Lung microvascular endothelial cell (primary cell): ENCODE data around the gene ATF6B. TPM values are rescaled to one million over a fixed set of nuclear protein-coding genes. Genes with fewer than 3 reads are reported as not detected.

ENCODE experiments used
- DNase-seq, 2 donors: peaks; one replicate each; pipeline versions ENCODE4 v3.0.0 to v3.0.0-alpha.2; 2010; ENCODE audit warnings: low read depth in 2 of 2
- total RNA-seq: library from RNA; depleted of rRNA; stranded (reverse); fragments of >200 nt; gene quantifications from 2 replicates; pipeline ENCODE4 v1.2.1, GENCODE V29; 2014

ATF6B gene
- total RNA-seq, 1 donor from 2014 or later = 11.5 TPM

DNA sequence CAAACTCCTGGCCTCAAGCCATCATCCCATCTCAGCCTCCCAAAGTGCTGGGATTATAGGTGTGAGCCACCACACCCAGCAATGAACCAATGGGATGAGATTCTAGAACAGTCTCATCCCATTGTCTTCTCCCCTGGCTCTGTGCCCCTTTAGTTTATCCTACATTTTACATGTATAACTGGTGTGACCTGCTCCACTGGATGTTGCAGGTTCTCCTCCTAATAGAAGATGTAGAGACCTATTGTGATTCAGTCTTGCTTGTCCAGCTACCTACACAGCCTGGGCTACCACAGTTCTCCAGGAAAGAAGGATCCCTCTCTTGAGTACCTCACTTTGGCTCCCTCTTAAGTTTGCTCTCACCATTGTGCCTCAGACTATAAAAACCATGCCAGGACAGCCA is 4.1 kb upstream of the ATF6B start:
- DNase-seq = no peak

DNA sequence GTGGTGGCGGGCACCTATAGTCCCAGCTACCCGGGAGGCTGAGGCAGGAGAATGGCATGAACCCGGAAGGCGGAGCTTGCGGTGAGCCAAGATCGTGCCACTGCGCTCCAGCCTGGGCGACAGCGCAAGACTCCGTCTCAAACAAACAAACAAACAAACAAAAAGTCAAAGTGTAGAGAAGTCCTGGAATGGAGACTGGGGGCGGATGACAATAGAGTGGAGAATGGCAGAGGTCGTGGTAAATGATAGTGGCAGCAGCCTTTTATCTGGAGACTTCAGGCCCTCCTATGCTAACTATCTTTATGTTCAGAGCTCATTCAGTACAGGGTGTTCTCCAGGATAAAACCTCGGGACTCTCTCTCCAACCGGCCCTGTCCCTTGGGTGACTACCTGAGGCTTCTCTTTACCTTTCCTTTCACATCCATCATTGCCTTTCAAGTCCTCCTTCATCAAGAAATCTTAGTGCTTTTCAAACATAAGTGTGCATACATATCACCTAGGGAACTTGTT is 3.4 kb upstream of the ATF6B start:
- DNase-seq = no peak

DNA sequence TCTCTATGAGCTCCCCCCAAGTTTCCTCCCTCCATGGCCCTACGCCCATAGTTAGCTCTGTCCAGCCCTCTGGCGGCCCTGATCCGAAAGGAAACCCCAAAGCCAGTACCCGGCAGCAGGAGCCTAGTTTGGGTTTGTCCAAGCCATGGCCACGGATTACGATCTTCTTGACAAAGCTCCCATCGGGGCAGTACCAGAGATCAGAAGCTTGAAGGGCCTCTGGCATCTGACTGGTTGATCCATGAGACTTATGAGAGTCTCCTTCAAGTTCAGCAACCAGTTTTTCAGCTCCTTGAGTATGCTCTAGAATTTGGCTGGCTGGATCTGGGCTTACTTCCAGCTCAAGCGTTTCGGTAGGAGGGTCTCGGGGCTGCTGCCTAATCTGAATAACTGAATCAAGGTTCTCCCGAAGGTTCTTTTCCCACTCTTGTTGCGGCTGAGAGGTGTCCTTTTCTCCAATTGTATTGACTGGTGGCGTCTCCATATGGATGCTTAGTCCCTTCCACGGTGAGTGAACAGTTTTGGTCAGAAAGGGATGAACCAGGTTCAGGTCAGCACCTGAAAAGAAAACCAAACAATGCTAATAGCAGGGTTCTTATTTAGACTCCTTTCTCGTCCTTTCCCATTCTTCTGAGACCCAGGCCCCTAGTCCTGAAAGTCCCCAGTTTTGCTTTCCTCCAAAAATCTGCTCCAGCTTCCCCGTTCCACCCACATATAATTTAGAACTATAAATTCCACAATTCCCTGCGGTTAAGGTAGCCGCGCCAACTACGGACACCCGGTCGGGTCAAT is 1.4 kb upstream of the ATF6B start:
- no peak for DNase-seq

DNA sequence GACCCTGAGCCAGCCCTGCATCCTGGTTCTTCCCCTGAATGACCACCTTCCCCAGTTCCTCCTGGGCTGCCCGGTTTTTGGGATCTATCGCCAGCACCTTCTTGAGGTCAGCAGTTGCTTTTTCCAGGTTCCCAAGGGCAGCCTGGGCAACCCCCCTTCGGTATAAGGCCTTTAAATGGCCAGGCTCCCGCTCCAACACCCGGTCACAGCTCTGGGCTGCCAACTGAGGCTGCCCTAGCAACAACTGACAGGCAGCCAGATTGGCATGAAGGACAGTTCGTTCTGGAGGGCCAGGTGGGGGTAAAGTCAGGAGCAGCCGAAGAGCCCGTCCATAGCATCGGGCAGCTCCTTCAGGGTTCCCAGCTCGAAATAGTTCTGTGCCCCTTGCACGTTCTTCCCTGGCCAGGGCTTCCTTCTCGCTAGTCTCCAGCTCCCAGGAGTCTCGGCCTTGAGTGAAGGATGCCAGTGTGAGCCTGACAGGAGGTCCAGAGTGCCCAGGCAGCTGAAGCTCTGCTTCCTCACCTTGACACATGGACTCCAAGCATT is 778 bp upstream of the ATF6B start:
- no peak for DNase-seq

DNA sequence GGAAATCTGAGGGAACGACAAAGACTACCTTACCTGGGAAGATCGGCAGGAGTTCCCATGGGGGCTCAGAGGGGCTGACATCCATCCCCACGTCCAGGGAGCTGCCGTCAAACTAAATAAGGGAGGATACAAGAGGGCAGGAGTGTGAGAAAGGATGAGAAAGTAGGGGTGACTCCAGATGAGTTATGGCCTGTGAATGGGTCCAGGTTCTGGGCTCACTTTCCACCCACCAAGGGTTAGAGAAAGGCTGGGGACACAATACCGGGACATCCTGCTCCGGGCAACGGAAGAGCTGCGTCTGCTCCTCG is 683 bp downstream of the ATF6B start:
- DNase-seq = no peak

DNA sequence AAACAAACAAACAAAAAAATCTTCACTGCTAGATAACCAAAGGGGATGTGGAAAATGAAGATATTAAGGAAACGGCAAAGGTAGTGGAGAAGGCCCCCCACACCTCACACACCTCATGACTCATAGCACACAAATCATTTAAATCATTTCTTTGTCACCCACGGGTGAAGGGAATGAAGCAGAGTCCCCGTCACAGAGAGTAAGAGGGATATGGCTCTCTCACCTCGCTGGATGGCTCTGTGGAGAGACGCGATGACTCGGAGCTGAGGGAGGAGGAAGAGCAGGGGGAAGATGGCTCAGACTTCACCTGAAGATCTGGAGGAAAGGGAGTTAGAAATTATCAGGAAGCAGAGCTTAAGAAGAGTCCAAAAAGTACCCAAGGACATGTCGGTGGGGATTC is 1.2 kb downstream of the ATF6B start:
- DNase-seq = no peak

DNA sequence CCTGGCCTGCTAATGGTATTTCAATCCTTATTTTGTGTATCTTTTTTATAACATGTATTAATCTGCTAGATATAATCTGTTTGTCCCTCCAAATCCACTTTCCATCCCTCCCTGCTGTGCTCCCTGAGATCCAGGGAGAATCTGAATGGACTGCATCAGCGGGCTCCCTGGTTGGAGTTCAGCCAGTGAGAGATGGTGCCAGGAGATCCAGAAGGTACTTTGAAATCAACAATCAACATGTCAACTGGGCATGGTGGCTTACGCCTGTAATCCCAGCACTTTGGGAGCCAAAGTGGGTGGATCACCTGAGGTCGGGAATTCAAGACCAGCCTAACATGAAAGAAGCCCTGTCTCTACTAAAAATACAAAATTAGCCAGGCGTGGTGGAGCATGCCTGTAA is 4.4 kb downstream of the ATF6B start:
- DNase-seq = no peak

DNA sequence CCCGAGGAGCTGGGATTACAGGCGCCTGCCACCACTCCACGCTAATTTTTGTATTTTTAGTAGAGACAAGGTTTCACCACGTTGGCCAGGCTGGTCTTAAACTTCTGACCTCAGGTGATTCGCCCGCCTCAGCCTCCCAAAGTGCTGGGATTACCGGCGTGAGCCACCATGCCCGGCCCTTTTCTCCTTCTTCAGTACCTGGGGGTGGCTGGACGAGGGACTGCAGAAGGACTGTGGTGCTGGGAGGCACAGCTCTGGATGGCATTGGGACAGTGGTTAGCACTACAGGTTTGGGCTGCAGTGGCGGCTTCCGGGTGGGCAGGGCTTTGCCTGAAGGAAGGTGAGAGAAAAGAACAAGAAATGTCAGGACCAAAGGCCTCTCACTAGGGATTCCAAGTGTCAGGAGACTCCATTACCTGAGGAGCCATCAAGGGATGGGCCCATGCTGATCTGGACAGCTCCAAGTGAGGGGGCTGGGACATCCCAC is 7.4 kb downstream of the ATF6B start:
- DNase-seq = no peak

DNA sequence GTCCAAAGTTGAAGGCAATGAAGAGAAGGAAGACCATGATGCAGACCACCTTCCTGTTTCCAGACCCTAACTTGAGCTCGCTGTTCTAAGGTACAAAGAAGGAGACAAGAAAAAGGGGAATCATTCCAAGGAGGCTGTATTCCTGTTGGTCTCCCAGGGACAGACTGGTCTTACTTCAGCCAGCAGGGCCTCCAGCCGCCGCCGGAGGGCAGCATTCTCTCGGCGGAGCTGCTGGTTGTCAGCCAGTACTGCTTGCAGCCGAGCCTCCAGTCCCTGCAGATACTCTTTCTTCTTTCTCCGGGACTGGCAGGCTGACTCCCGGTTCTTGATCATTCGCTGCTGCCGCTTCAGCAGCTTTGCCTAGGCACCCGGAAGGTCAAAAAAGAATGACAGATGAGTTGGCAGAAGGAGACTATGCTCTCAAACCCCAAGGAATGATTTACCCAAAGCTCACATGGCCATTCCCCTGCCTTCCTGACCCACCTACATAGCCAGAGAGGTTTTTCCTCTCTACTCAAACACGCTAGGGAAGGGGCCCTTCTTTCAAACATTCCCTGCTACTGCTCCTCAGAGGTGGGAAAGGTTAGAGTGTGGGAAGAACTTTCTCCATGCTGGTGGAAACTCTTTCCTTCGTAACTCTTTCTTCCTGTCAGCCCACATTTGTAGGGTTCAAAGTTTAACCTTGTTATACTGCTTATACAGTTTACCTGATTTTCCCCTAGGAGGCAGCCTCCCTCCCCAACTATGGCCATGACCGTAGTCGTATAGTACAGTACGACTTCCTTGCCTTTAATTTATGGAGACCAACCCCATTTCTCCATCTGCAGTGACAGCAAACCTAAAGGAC is 9.0 kb downstream of the ATF6B start:
- DNase-seq = peak; percentile 92

DNA sequence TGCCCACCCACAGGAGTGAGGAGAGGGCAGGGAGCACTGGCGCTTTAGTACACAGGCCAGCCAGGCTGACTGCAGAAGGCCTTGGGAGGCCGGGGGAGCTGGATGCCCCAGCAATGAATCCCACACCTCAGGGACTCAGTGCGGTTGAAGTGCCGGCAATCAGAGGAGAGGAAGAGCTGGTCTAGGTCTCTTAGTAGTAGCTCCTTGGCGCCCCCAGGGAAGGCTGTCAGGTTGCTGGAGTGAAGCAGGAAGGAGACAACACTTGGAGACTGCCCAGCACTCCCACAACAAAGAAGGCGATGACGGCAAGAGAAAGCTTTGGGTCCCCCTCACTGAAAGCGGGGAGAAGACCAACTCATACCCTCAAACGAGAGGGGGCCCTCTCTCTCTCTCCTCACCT is 10.6 kb downstream of the ATF6B start:
- no peak for DNase-seq

DNA sequence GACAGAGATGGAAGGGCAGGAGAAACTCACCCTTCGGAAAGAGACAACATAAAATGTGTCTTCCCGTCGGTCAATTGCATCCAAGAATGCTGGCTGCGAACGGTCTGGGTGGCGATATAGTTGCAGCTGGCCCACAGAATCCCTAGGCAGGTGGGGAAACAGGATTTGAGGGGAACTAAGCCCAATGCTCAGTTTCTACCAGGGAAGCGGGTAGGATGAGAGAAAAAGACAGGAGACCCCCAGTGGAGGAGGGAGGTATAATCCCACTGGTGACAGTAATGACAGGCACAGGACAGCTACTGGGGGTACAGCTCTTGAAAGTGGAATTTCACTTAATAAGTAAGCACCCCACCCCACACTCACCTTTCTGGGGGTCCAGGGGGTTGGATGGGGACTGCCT is 11.4 kb downstream of the ATF6B start:
- peak; percentile 30 to 65 for DNase-seq

DNA sequence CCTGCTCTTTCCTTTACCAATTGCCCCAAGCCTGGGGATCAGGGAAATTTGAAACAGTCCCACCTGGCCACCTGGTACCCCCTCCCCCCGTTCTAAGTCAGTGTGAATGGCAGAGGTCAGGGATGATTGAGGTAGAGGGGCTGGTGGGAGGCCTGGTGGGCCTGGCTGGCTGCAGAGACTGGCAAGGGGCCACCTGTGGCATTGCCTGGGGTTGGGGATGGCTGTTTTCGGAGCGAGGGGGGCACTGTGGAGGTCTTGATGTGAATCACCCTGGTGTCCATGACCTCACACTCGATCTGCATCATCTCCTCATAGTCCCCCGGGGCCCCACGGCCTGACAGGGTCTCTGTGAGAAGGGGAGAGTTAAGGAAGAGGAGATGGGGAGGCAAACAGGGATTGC is 12.4 kb downstream of the ATF6B start:
- DNase-seq = no peak

DNA sequence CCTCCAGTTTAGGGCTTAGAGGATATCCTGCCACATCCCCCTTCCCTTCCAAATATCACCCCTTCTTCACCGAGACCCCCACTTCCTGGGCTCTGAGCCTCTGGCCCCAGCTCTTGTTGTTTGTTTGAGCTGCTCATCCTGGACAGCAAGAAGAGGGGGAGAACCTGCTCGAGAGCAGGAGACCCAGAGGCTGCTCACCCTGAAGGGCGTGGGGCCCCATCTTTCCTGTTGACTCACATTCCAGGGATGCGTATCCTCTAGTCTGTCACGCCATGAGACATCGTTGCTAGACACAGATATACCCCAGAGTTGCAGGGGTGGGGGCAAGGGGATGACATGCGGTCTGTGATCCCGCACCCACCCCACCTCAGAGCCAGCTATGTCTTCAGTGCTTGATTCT is 13.2 kb downstream of the ATF6B start:
- DNase-seq = peak; percentile 65

DNA sequence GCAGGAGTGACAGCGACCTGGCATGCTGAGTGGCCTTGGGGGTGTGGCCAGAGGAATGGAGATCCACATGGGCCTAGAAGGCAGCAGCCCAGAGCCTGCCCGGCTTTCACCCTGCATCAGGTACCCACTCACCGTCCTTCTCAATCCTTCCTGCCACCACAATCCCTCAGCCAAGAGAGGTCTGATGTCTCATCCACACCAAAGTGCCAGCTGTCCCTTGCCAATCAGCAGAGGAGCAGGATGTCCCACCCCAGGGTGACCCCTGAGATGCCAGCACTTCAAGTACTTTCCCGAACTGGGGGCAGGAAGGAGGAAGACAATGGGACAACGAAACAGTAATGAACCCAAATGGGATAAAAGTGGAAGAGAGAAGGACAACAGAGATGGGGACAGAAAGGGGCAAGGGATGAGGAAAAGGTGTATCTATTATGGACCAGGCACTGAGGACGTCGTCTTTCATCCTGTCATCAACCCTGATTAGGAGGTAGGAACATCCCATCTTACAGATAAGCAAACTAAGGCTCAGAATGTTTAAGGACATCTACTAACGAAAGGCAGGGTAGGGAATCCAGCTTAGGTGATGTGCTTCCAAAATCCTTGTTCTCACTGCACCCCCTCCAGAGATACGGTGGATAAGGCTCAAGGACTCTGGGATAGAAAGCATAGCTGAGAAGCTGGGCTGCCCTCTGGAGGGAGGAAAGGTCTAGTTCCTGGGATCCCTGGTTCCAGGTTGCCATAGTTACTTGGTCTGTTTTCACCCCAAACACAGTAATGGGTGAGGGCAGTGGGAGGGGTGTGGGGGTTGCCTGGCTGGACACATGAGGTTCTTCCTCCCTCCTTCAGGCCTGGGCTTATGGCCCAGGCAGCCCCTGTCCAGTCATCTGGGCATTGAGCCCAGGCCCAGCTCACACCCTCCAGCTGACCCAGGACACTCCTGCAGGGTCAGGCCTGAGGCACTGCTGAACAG is 14.4 kb downstream of the ATF6B start:
- peak; percentile 65 to 90 for DNase-seq

DNA sequence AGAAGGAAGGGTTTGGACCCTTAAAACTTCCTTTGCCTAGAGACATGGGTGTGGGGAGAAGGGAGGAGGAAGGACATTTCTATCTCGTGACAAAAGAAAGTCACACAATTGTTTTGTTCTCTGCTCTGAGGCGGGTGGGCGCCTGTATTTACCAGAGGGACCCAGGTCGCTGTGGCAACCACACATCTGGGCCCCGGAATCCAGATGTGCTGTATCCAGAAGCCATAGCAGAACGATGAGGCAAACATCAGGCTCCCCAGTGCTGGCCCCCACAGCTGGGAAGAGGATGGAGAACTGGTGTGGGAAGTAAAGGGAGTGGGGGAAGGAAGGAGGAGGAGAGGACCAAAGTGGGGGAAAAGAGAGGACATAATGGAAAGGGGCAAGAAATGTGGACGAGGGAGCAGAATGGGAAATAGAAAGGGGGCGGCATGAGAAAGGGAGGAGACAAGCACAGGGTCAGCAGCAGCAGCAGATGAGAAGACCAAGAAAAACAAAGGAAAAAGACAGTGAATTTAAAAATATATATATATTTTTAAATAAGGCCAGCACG is 15.5 kb downstream of the ATF6B start:
- DNase-seq = no peak

DNA sequence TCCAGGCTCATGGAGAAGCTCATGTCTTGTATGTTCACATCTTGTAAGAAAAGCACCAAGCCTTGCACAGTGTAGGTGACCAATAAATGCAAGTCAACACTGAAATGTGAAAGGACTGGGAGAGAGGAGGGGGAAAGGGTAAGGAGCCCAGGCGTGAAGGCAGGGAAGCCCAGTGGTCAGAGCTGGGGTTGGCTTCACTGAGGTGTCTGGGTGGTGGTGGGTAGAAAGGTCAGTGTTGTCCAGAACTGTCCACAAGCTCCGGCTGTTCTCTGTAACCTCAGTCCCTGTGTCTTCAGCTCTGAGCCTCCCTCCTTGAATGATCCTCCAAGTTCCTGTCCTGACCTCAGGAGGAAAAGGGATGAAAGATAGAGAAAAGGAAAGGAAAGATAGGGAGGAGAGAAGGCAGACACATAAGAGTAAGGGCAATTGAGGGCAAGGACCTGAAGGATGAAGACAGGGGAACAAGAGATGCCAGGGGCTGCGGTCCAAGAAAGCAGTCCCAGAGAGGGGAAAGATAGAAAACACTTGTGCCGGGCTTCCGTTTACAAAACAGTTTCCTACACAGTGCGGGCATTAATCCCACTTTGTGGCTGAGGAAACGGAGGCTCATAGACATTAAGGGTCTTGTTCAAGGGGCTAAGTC is 16.5 kb downstream of the ATF6B start:
- DNase-seq = no peak

DNA sequence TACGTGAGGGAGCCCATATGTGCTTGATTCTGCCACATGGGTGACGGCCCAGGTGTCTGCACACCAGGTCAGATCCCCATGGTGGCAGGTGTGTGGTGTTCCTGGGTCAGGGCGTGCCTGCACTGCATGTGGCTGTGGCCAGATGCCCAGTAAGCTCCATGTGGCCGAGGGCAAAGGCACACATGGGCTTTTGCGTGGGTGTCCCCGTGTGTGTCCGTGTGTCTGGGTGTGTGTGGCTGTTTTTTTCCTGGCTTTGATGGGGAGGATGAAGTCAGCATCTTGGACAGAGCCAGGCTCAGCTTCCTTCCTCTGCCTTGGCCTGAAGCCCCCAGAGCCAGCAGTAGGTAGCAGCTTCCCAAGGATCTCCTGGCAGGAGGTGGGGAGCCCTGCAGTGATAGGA is 17.4 kb downstream of the ATF6B start:
- no peak for DNase-seq

DNA sequence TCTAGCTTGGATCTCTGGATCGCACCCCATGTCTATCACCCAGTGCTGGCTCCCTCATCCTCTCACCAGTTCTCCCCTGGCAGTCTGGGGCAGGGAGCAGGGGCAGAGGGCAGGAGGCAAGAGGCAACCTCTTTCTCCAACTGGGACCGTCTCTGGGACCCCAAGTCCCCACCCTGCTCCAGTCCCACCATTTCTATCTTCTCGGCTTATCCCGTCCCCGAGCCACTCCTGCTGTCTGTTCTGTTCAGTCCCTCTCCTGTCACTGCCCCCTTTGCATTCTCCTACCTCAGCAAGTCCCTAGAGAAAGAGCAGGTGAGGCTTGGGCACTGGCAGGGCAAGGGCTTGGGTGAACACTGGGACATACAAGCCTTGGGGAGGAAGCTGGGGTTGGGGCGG is 18.3 kb downstream of the ATF6B start:
- DNase-seq = no peak

DNA sequence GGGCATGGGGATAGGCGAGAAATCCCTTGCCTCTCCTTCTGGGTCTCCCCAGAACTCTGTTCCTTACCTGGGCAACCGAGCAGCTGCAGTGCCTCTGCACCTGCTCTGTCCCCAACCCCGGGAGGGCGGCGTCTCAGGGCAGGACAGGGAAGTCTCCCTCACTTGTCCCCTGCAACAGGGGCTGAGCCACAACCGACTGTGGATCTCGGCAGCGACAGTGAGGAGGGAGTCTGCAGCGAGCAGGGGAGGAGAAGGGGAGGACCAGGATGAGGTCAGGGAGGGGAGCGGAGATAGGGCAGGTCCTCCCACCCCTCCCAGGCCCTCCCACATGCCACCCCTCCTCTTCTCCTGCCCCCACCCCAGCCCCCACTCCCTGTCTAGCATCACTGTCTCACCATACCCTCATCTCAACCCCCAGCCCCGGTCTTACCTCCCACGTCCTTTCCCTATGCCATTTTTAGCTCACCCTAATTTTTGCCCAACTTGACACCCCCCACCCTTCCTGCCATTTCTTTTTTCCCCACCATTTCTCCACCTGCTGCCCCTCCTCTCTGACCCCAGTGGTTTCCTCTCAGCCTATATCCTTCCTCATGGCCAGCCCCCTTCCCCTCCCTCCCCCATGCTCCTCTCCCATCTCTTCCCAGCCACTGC is 18.8 kb downstream of the ATF6B start, which contains the start of gene TNXB:
TNXB (minus strand) TSS at position 225 of the 651 bp plus-strand sequence. CDS start 11,140 bp downstream, outside the sequence.
- DNase-seq = no peak

DNA sequence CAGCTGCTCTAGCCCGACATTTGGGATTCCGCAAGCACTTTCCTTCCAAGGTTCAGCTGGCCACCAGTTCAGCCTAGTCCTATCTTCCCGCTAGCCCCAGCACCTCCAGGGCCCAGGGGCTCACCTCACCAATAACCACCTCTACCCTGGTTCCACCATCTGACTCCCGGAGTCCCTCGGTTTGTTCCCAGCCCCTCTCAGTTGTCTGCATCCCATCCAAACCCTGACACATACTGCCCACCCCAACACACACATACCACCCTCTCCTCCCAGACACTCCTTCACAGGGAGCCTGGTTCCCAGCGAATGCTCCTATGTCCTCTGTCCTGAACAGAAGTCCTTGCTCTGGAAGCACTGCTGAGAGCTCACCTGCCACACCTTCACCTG is 19.3 kb downstream of the ATF6B start:
- no peak for DNase-seq
